HEK293 (cell line): ENCODE measurements around the gene COG3.

Experiments
- BCL11A ChIP-seq: fragments of 450-650 bp; formaldehyde crosslinking; IDR thresholded peaks from 2 replicates; pipeline ENCODE4 v1.5.1; 2016; ENCODE audit warnings: low read depth, missing biosample characterization, missing genetic modification characterization
- MEIS1 ChIP-seq: sonication (generic); formaldehyde crosslinking; IDR thresholded peaks from 2 replicates; pipeline ENCODE4 v1.8.1; 2022; ENCODE audit warnings: missing genetic modification reagents, mild to moderate bottlenecking, borderline replicate concordance
- ZBTB1 ChIP-seq: fragments of 450-650 bp; formaldehyde crosslinking; IDR thresholded peaks from 2 replicates; pipeline ENCODE4 v1.5.1; 2016; ENCODE audit warnings: missing biosample characterization, missing genetic modification characterization
- ZBTB20 ChIP-seq: fragments of 450-650 bp; formaldehyde crosslinking; IDR thresholded peaks from 2 replicates; pipeline ENCODE4 v1.5.1; 2016; ENCODE audit warnings: missing biosample characterization, missing genetic modification characterization
- ZNF10 ChIP-seq: fragments of 450-650 bp; formaldehyde crosslinking; IDR thresholded peaks from 2 replicates; pipeline ENCODE4 v1.5.1; 2017; ENCODE audit warnings: missing biosample characterization, missing genetic modification characterization
- ZNF112 ChIP-seq: fragments of 450-650 bp; formaldehyde crosslinking; IDR thresholded peaks from 2 replicates; pipeline ENCODE4 v1.5.0; 2017; ENCODE audit warnings: missing biosample characterization, missing genetic modification characterization
- ZNF560 ChIP-seq: fragments of 450-650 bp; formaldehyde crosslinking; IDR thresholded peaks from 2 replicates; pipeline ENCODE4 v1.5.1; 2017; ENCODE audit warnings: missing biosample characterization, missing genetic modification characterization, borderline replicate concordance
- ZNF561 ChIP-seq: fragments of 450-650 bp; IDR thresholded peaks from 2 replicates; pipeline ENCODE4 v1.5.1; 2018; ENCODE audit warnings: missing biosample characterization, missing genetic modification characterization, borderline replicate concordance
- TF ChIP-seq, protein P1 (sequence below): fragments of 450-650 bp; formaldehyde crosslinking; conservative IDR thresholded peaks from 2 replicates; pipeline ENCODE4 v1.5.1; 2016; ENCODE audit warnings: low read depth, missing biosample characterization, missing genetic modification characterization
- TF ChIP-seq, protein P2 (sequence below): fragments of 450-650 bp; formaldehyde crosslinking; IDR thresholded peaks from 2 replicates; pipeline ENCODE4 v1.5.1; 2016; ENCODE audit warnings: missing biosample characterization, missing genetic modification characterization
- TF ChIP-seq, protein P3 (sequence below): sonication (generic); formaldehyde crosslinking; IDR thresholded peaks from 2 replicates; pipeline ENCODE4 v1.8.1; 2022; ENCODE audit warnings: mild to moderate bottlenecking, moderate library complexity, missing genetic modification reagents
- TF ChIP-seq, protein P4 (sequence below): IDR thresholded peaks from 2 replicates; pipeline ENCODE4 v1.6.1; 2011; ENCODE audit warnings: mild to moderate bottlenecking, low read depth, low read length, borderline replicate concordance

DNA sequence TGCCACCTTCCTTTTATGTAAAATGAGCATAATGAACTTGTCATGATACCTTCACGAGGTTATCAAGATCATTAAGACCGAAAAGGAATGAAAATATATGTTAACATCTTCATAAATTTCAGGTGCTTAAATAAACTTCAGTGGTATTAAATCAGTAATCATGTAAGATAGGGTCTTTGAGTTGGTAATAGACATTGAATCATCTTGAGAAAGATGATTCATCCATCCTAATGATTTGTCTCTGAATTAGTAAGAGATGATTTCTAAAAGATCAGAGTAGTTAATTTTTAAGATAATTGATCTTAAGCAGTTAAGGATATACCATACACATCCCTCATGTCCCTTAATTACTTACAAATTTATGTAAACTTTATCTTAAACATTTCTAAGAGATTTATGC, 52.0 kb downstream of the COG3 start:
- TF ChIP-seq, protein P1, sequence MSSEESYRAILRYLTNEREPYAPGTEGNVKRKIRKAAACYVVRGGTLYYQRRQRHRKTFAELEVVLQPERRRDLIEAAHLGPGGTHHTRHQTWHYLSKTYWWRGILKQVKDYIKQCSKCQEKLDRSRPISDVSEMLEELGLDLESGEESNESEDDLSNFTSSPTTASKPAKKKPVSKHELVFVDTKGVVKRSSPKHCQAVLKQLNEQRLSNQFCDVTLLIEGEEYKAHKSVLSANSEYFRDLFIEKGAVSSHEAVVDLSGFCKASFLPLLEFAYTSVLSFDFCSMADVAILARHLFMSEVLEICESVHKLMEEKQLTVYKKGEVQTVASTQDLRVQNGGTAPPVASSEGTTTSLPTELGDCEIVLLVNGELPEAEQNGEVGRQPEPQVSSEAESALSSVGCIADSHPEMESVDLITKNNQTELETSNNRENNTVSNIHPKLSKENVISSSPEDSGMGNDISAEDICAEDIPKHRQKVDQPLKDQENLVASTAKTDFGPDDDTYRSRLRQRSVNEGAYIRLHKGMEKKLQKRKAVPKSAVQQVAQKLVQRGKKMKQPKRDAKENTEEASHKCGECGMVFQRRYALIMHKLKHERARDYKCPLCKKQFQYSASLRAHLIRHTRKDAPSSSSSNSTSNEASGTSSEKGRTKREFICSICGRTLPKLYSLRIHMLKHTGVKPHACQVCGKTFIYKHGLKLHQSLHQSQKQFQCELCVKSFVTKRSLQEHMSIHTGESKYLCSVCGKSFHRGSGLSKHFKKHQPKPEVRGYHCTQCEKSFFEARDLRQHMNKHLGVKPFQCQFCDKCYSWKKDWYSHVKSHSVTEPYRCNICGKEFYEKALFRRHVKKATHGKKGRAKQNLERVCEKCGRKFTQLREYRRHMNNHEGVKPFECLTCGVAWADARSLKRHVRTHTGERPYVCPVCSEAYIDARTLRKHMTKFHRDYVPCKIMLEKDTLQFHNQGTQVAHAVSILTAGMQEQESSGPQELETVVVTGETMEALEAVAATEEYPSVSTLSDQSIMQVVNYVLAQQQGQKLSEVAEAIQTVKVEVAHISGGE (tag by site-specific recombination) = no peak
- TF ChIP-seq, protein P2, sequence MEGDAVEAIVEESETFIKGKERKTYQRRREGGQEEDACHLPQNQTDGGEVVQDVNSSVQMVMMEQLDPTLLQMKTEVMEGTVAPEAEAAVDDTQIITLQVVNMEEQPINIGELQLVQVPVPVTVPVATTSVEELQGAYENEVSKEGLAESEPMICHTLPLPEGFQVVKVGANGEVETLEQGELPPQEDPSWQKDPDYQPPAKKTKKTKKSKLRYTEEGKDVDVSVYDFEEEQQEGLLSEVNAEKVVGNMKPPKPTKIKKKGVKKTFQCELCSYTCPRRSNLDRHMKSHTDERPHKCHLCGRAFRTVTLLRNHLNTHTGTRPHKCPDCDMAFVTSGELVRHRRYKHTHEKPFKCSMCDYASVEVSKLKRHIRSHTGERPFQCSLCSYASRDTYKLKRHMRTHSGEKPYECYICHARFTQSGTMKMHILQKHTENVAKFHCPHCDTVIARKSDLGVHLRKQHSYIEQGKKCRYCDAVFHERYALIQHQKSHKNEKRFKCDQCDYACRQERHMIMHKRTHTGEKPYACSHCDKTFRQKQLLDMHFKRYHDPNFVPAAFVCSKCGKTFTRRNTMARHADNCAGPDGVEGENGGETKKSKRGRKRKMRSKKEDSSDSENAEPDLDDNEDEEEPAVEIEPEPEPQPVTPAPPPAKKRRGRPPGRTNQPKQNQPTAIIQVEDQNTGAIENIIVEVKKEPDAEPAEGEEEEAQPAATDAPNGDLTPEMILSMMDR = no peak
- TF ChIP-seq ZNF560 (no peak), MEIS1 (CRISPR knock-in tag) (no peak), ZBTB20 (tag by site-specific recombination) (no peak), BCL11A (tag by site-specific recombination) (no peak), ZNF10 (tag by site-specific recombination) (no peak), ZNF561 (no peak), ZNF112 (no peak), ZBTB1 (tag by site-specific recombination) (no peak)
- TF ChIP-seq, protein P3, sequence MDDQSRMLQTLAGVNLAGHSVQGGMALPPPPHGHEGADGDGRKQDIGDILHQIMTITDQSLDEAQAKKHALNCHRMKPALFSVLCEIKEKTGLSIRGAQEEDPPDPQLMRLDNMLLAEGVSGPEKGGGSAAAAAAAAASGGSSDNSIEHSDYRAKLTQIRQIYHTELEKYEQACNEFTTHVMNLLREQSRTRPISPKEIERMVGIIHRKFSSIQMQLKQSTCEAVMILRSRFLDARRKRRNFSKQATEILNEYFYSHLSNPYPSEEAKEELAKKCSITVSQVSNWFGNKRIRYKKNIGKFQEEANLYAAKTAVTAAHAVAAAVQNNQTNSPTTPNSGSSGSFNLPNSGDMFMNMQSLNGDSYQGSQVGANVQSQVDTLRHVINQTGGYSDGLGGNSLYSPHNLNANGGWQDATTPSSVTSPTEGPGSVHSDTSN (CRISPR knock-in tag) = no peak
- TF ChIP-seq, protein P4, sequence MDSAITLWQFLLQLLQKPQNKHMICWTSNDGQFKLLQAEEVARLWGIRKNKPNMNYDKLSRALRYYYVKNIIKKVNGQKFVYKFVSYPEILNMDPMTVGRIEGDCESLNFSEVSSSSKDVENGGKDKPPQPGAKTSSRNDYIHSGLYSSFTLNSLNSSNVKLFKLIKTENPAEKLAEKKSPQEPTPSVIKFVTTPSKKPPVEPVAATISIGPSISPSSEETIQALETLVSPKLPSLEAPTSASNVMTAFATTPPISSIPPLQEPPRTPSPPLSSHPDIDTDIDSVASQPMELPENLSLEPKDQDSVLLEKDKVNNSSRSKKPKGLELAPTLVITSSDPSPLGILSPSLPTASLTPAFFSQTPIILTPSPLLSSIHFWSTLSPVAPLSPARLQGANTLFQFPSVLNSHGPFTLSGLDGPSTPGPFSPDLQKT = no peak
